RWPE2 (cell line): Measurements from ENCODE around the gene HSPA1L.
"Not testable (repeated sequence)": the region's sequence is repeated elsewhere in the genome, so short reads cannot be mapped to it uniquely, and the experiment has no call there.

Experiments
- ATAC-seq: fragments of 200-7000 bp; cut with Tn5 transposase; 3 replicates; pipeline ENCODE4 v1.9.1; 2021; ENCODE audit warnings: low read depth
- DNase-seq: peaks from one replicate; pipeline ENCODE4 v3.0.0-alpha.2; 2020; ENCODE audit warnings: low spot score
- H3K27ac ChIP-seq: fragments of 450-650 bp; 2 replicates; pipeline ENCODE4 v1.5.1; 2017; ENCODE audit warnings: mild to moderate bottlenecking; ENCODE audit not compliant: poor library complexity, severe bottlenecking
- H3K27me3 ChIP-seq: fragments of 250-450 bp; sonication (Bioruptor Pico); 2 replicates; pipeline ENCODE4 v1.5.1; 2021; ENCODE audit warnings: mild to moderate bottlenecking, moderate library complexity; ENCODE audit not compliant: insufficient read depth, poor library complexity, severe bottlenecking
- H3K36me3 ChIP-seq: fragments of 250-450 bp; sonication (Bioruptor Pico); 2 replicates; pipeline ENCODE4 v1.5.1; 2020; ENCODE audit warnings: low read depth, mild to moderate bottlenecking, moderate library complexity
- H3K4me1 ChIP-seq: fragments of 250-450 bp; sonication (Bioruptor Pico); 2 replicates; pipeline ENCODE4 v1.5.1; 2021; ENCODE audit warnings: mild to moderate bottlenecking, moderate library complexity; ENCODE audit not compliant: insufficient read depth, poor library complexity, severe bottlenecking
- H3K4me3 ChIP-seq: fragments of 250-450 bp; sonication (Bioruptor Pico); 2 replicates; pipeline ENCODE4 v1.5.1; 2021; ENCODE audit warnings: mild to moderate bottlenecking, moderate library complexity; ENCODE audit not compliant: severe bottlenecking
- H3K9me3 ChIP-seq: fragments of 250-450 bp; sonication (Bioruptor Pico); 2 replicates; pipeline ENCODE4 v1.5.1; 2021; ENCODE audit warnings: mild to moderate bottlenecking, moderate library complexity; ENCODE audit not compliant: severe bottlenecking
- CTCF ChIP-seq: fragments of 450-650 bp; IDR thresholded peaks from one replicate; pipeline ENCODE4 v1.5.1; 2017; ENCODE audit warnings: mild to moderate bottlenecking, moderate library complexity; ENCODE audit not compliant: poor library complexity, severe bottlenecking

The HSPA1L gene

GRCh38 chr6:31821301-31822035 lies 6.4 kb upstream of the HSPA1L start:
- H3K27me3 ChIP-seq = no peaks in the 10 kb centered on the region
- peak; percentile 82 for DNase-seq
- H3K27ac ChIP-seq = peak overlapping the region; percentile 92
- peak overlapping the region; percentile 35 for H3K4me3 ChIP-seq
- no peaks in the 10 kb centered on the region for H3K9me3 ChIP-seq
- peaks cover 6% of the 10 kb centered on the region; the same call in 1 of the 2 replicates for H3K36me3 ChIP-seq
- no peak; the same call in 2 of the 3 replicates for ATAC-seq
- no peak for TF ChIP-seq CTCF
- peaks cover 49% of the 10 kb centered on the region for H3K4me1 ChIP-seq

- H3K36me3 ChIP-seq, H3K27me3 ChIP-seq, H3K9me3 ChIP-seq, ATAC-seq, DNase-seq, H3K4me3 ChIP-seq: not testable (repeated sequence)
- Histone ChIP-seq H3K27ac (peak overlapping the region; percentile 92), H3K4me1 (peaks cover 39% of the 10 kb centered on the region)
These were observed 5.3 kb upstream of the HSPA1L start for GRCh38 chr6:31820399-31820798.

- ATAC-seq (no peak), DNase-seq (no peak)
- Histone ChIP-seq H3K36me3 (peaks cover 6% of the 10 kb centered on the region; the same call in 1 of the 2 replicates), H3K4me1 (peaks cover 36% of the 10 kb centered on the region), H3K4me3 (no peak overlapping the region), H3K27me3 (no peaks in the 10 kb centered on the region), H3K27ac (peak overlapping the region; percentile 92), H3K9me3 (no peaks in the 10 kb centered on the region)
- no peak for TF ChIP-seq CTCF
These were observed 4.8 kb upstream of the HSPA1L start for GRCh38 chr6:31819871-31820299.

GRCh38 chr6:31817929-31818511 lies 2.9 kb upstream of the HSPA1L start:
- peak overlapping the region; percentile 92 for H3K27ac ChIP-seq
- not testable (repeated sequence) for H3K27me3 ChIP-seq, H3K9me3 ChIP-seq, ATAC-seq, H3K36me3 ChIP-seq, DNase-seq
- peak; percentile 20 for TF ChIP-seq CTCF
- H3K4me1 ChIP-seq = peaks cover 29% of the 10 kb centered on the region
- peak overlapping the region; percentile 45 for H3K4me3 ChIP-seq

GRCh38 chr6:31817133-31817928 lies 2.2 kb upstream of the HSPA1L start:
- Histone ChIP-seq H3K4me3 (peak overlapping the region; percentile 45), H3K27ac (peak overlapping the region; percentile 92), H3K4me1 (peaks cover 28% of the 10 kb centered on the region)
- ATAC-seq, H3K27me3 ChIP-seq, DNase-seq, H3K36me3 ChIP-seq, H3K9me3 ChIP-seq: not testable (repeated sequence)
